Measurements from ENCODE around the gene FBXO4. TPM values are rescaled to one million over a fixed set of nuclear protein-coding genes. Genes with fewer than 3 reads are reported as not detected.

FBXO4 gene
- total and polyA plus RNA-seq, 2 experiments from 2014 or later, result 0.63 to 0.74 TPM

DNA sequence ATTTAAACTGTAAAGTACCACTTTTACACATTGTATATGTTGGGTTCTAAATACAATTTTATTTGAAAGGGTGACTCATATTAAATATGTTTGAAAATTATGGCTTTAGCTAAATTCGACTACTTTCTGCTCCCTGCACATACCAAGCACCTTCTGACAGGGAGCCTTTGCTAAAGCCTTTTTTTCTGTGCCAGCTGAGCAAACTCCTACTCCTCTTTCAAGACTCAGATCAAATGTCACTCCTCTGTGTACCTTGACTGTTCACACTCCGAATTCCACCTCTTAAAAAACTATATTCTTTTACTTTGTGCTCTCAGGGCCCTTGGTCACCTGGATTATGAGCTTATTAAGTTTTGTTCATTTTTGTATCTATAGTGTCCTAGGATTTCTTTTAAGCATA lies 48.4 kb upstream of the FBXO4 start (continued):
- TF ChIP-seq, protein P1, sequence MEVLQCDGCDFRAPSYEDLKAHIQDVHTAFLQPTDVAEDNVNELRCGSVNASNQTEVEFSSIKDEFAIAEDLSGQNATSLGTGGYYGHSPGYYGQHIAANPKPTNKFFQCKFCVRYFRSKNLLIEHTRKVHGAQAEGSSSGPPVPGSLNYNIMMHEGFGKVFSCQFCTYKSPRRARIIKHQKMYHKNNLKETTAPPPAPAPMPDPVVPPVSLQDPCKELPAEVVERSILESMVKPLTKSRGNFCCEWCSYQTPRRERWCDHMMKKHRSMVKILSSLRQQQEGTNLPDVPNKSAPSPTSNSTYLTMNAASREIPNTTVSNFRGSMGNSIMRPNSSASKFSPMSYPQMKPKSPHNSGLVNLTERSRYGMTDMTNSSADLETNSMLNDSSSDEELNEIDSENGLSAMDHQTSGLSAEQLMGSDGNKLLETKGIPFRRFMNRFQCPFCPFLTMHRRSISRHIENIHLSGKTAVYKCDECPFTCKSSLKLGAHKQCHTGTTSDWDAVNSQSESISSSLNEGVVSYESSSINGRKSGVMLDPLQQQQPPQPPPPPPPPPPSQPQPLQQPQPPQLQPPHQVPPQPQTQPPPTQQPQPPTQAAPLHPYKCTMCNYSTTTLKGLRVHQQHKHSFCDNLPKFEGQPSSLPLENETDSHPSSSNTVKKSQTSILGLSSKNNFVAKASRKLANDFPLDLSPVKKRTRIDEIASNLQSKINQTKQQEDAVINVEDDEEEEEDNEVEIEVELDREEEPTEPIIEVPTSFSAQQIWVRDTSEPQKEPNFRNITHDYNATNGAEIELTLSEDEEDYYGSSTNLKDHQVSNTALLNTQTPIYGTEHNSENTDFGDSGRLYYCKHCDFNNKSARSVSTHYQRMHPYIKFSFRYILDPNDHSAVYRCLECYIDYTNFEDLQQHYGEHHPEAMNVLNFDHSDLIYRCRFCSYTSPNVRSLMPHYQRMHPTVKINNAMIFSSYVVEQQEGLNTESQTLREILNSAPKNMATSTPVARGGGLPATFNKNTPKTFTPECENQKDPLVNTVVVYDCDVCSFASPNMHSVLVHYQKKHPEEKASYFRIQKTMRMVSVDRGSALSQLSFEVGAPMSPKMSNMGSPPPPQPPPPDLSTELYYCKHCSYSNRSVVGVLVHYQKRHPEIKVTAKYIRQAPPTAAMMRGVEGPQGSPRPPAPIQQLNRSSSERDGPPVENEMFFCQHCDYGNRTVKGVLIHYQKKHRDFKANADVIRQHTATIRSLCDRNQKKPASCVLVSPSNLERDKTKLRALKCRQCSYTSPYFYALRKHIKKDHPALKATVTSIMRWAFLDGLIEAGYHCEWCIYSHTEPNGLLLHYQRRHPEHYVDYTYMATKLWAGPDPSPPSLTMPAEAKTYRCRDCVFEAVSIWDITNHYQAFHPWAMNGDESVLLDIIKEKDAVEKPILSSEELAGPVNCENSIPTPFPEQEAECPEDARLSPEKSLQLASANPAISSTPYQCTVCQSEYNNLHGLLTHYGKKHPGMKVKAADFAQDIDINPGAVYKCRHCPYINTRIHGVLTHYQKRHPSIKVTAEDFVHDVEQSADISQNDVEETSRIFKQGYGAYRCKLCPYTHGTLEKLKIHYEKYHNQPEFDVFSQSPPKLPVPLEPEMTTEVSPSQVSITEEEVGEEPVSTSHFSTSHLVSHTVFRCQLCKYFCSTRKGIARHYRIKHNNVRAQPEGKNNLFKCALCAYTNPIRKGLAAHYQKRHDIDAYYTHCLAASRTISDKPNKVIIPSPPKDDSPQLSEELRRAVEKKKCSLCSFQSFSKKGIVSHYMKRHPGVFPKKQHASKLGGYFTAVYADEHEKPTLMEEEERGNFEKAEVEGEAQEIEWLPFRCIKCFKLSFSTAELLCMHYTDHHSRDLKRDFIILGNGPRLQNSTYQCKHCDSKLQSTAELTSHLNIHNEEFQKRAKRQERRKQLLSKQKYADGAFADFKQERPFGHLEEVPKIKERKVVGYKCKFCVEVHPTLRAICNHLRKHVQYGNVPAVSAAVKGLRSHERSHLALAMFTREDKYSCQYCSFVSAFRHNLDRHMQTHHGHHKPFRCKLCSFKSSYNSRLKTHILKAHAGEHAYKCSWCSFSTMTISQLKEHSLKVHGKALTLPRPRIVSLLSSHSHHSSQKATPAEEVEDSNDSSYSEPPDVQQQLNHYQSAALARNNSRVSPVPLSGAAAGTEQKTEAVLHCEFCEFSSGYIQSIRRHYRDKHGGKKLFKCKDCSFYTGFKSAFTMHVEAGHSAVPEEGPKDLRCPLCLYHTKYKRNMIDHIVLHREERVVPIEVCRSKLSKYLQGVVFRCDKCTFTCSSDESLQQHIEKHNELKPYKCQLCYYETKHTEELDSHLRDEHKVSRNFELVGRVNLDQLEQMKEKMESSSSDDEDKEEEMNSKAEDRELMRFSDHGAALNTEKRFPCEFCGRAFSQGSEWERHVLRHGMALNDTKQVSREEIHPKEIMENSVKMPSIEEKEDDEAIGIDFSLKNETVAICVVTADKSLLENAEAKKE (CRISPR knock-in tag; IDR thresholded peaks at IDR 0.05), result no peak

DNA sequence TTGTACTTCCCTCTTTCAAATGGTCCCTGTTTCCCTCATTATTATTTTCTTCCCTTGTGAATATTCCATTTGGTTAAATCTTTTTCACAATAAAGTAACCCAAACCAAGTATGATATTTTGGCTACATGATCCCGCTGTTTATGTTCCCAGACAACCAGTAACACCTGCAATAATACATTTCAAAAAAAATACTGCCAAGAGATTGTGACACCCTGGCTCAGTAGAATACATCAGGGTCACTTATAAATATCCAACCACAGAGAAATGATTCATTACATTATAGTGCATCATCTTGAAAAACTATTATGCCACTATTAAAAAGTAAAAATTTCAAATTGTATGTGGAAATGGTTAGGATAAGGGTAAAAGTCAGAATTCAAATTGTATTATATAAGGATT lies 47.7 kb upstream of the FBXO4 start:
- H3K9me3 Mint-ChIP-seq, result no peaks in the 10 kb centered on the region; the same call in 2 of the 3 replicates
- no peaks in the 10 kb centered on the region for H3K4me1 Mint-ChIP-seq
- DNase-seq (ENCODE audit: low spot score) (no peak), ATAC-seq (no peak)
- Histone ChIP-seq H3K9me2 (ENCODE audit: insufficient read depth) (peaks cover 4% of the 10 kb centered on the region; the same call in 1 of the 2 replicates), H3K79me2 (replicated peaks; ENCODE audit: insufficient read depth) (no peaks in the 10 kb centered on the region), H3F3A (replicated peaks; ENCODE audit: low read depth) (no peaks in the 10 kb centered on the region), H2AFZ (no peak overlapping the region), H3K4me2 (no peak overlapping the region), H3K36me3 (ENCODE audit: insufficient read depth) (no peaks in the 10 kb centered on the region), H3K27me3 (ENCODE audit: insufficient read depth) (peaks cover under 1% of the 10 kb centered on the region), H3K4me1 (ENCODE audit: insufficient read depth) (no peaks in the 10 kb centered on the region), H4K20me1 (replicated peaks; ENCODE audit: insufficient read depth) (no peaks in the 10 kb centered on the region), H3K27ac (ENCODE audit: low read depth) (no peak overlapping the region), H3K4me3 (no peak overlapping the region)
- no peaks in the 10 kb centered on the region for H3K36me3 Mint-ChIP-seq (ENCODE audit: low read depth)
- H3K4me3 Mint-ChIP-seq, result no peak overlapping the region
- no peaks in the 10 kb centered on the region for H3K27me3 Mint-ChIP-seq (ENCODE audit: insufficient read depth, low read depth, poor library complexity)
- no peak overlapping the region for H3K27ac Mint-ChIP-seq
- TF ChIP-seq NANOG (IDR thresholded peaks at IDR 0.05; ENCODE audit: borderline replicate concordance) (no peak), EZH2 (IDR thresholded peaks at IDR 0.05; ENCODE audit: low read depth, unreplicated experiment) (no peak), EZH2phosphoT487 (IDR thresholded peaks at IDR 0.05; ENCODE audit: unreplicated experiment) (no peak)
- TF ChIP-seq, protein P1 (CRISPR knock-in tag; IDR thresholded peaks at IDR 0.05), result no peak
- TF ChIP-seq, protein P2, sequence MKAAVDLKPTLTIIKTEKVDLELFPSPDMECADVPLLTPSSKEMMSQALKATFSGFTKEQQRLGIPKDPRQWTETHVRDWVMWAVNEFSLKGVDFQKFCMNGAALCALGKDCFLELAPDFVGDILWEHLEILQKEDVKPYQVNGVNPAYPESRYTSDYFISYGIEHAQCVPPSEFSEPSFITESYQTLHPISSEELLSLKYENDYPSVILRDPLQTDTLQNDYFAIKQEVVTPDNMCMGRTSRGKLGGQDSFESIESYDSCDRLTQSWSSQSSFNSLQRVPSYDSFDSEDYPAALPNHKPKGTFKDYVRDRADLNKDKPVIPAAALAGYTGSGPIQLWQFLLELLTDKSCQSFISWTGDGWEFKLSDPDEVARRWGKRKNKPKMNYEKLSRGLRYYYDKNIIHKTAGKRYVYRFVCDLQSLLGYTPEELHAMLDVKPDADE (IDR thresholded peaks at IDR 0.05), result no peak
- TF ChIP-seq, protein P3, sequence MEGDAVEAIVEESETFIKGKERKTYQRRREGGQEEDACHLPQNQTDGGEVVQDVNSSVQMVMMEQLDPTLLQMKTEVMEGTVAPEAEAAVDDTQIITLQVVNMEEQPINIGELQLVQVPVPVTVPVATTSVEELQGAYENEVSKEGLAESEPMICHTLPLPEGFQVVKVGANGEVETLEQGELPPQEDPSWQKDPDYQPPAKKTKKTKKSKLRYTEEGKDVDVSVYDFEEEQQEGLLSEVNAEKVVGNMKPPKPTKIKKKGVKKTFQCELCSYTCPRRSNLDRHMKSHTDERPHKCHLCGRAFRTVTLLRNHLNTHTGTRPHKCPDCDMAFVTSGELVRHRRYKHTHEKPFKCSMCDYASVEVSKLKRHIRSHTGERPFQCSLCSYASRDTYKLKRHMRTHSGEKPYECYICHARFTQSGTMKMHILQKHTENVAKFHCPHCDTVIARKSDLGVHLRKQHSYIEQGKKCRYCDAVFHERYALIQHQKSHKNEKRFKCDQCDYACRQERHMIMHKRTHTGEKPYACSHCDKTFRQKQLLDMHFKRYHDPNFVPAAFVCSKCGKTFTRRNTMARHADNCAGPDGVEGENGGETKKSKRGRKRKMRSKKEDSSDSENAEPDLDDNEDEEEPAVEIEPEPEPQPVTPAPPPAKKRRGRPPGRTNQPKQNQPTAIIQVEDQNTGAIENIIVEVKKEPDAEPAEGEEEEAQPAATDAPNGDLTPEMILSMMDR (conservative IDR thresholded peaks at IDR 0.05; ENCODE audit: low read depth in 2 of 2), result no peak

Data from GM23338 (cell line).